HEK293 (cell line): ENCODE results near the gene CMIP.

Experiments
- CTCF ChIA-PET: fragments of 350-600 bp; formaldehyde crosslinking; extraction: SDS; loops from one replicate; lab custom pipeline; 2021; ENCODE audit warnings: antibody characterized with exemption; lab: Yijun Ruan, JAX
- POLR2A ChIA-PET: fragments of 300-600 bp; formaldehyde crosslinking; extraction: SDS; loops from one replicate; lab custom pipeline; 2020; ENCODE audit warnings: antibody characterized with exemption, inconsistent platforms; lab: Yijun Ruan, JAX
- H3K27ac ChIP-seq: fragments of 200-500 bp; sonication (Bioruptor generic); 2 replicates; pipeline ENCODE4 v1.5.1; 2014; ENCODE audit warnings: low read depth, low read length, control low read depth, inconsistent platforms; ENCODE audit errors: extremely low read depth
- H3K36me3 ChIP-seq, 2 experiments: fragments of 200-500 bp in 1 of 2; sonication (Bioruptor generic) in 1 of 2; 1 replicate in 1 of 2; 2 replicates in 1 of 2; pipeline ENCODE4 v1.5.1; 2014 to 2017; ENCODE audit warnings: inconsistent platforms in 2 of 2, low read length in 2 of 2; ENCODE audit not compliant: control insufficient read depth in 2 of 2, insufficient read depth in 1 of 2
- H3K4me1 ChIP-seq: fragments of 200-500 bp; sonication (Bioruptor generic); 2 replicates; pipeline ENCODE4 v1.5.1; 2014; ENCODE audit warnings: mild to moderate bottlenecking, low read length, inconsistent platforms; ENCODE audit not compliant: control insufficient read depth, insufficient read depth
- H3K4me3 ChIP-seq: 2 replicates; pipeline ENCODE4 v1.5.1; 2011; ENCODE audit warnings: low read depth, mild to moderate bottlenecking, control low read depth, low read length, moderate library complexity
- H3K9me3 ChIP-seq: fragments of 200-500 bp; sonication (Bioruptor generic); 2 replicates; pipeline ENCODE4 v1.5.1; 2014; ENCODE audit warnings: low read depth, low read length, inconsistent platforms; ENCODE audit not compliant: control insufficient read depth, insufficient read depth
- CTCF ChIP-seq: fragments of 450-650 bp; formaldehyde crosslinking; IDR thresholded peaks from 2 replicates; pipeline ENCODE4 v1.5.1; 2016; ENCODE audit warnings: missing biosample characterization, missing genetic modification characterization
- KLF7 ChIP-seq: fragments of 450-650 bp; formaldehyde crosslinking; IDR thresholded peaks from 2 replicates; pipeline ENCODE4 v1.5.1; 2016; ENCODE audit warnings: missing biosample characterization, missing genetic modification characterization, borderline replicate concordance
- PATZ1 ChIP-seq: fragments of 450-650 bp; formaldehyde crosslinking; IDR thresholded peaks from 2 replicates; pipeline ENCODE4 v1.5.1; 2016; ENCODE audit warnings: missing biosample characterization, missing genetic modification characterization
- ZNF121 ChIP-seq: fragments of 450-650 bp; formaldehyde crosslinking; IDR thresholded peaks from 2 replicates; pipeline ENCODE4 v1.5.1; 2016; ENCODE audit warnings: missing biosample characterization, missing genetic modification characterization
- ZNF169 ChIP-seq: fragments of 450-650 bp; formaldehyde crosslinking; IDR thresholded peaks from 2 replicates; pipeline ENCODE4 v1.5.1; 2016; ENCODE audit warnings: missing biosample characterization, missing genetic modification characterization
- ZNF18 ChIP-seq: fragments of 450-650 bp; formaldehyde crosslinking; IDR thresholded peaks from 2 replicates; pipeline ENCODE4 v1.5.1; 2016; ENCODE audit warnings: missing biosample characterization, missing genetic modification characterization
- ZNF274 ChIP-seq, 2 experiments: fragments of 200-500 bp in 1 of 2; fragments of 450-650 bp in 1 of 2; sonication (Bioruptor generic) in 1 of 2; formaldehyde crosslinking in 1 of 2; IDR thresholded peaks; 2 replicates each; pipeline versions ENCODE4 v1.5.1 to v1.6.1; 2014 to 2016; ENCODE audit warnings: borderline replicate concordance in 1 of 2, inconsistent platforms in 1 of 2, low read length in 1 of 2, missing biosample characterization in 1 of 2, missing genetic modification characterization in 1 of 2
- ZNF280C ChIP-seq: fragments of 450-650 bp; formaldehyde crosslinking; IDR thresholded peaks from 2 replicates; pipeline ENCODE4 v1.5.1; 2016; ENCODE audit warnings: missing biosample characterization, missing genetic modification characterization
- ZNF394 ChIP-seq: fragments of 450-650 bp; formaldehyde crosslinking; IDR thresholded peaks from 2 replicates; pipeline ENCODE4 v1.5.1; 2016; ENCODE audit warnings: missing biosample characterization, missing genetic modification characterization, mild to moderate bottlenecking, moderate library complexity, borderline replicate concordance
- ZNF473 ChIP-seq: fragments of 450-650 bp; formaldehyde crosslinking; IDR thresholded peaks from 2 replicates; pipeline ENCODE4 v1.5.1; 2017; ENCODE audit warnings: missing biosample characterization, missing genetic modification characterization
- ZNF521 ChIP-seq: fragments of 450-650 bp; formaldehyde crosslinking; IDR thresholded peaks from 2 replicates; pipeline ENCODE4 v1.5.1; 2017; ENCODE audit warnings: missing biosample characterization, mild to moderate bottlenecking, missing genetic modification characterization
- ZNF530 ChIP-seq: fragments of 450-650 bp; formaldehyde crosslinking; IDR thresholded peaks from 2 replicates; pipeline ENCODE4 v1.5.1; 2016; ENCODE audit warnings: low read depth, missing biosample characterization, missing genetic modification characterization
- ZNF548 ChIP-seq: fragments of 450-650 bp; formaldehyde crosslinking; IDR thresholded peaks from 2 replicates; pipeline ENCODE4 v1.5.1; 2016; ENCODE audit warnings: missing biosample characterization, missing genetic modification characterization
- ZNF596 ChIP-seq: fragments of 450-650 bp; IDR thresholded peaks from 2 replicates; pipeline ENCODE4 v1.5.0; 2018; ENCODE audit warnings: missing biosample characterization, mild to moderate bottlenecking, missing genetic modification characterization, moderate library complexity
- ZNF654 ChIP-seq: fragments of 450-650 bp; formaldehyde crosslinking; IDR thresholded peaks from 2 replicates; pipeline ENCODE4 v1.5.1; 2016; ENCODE audit warnings: low read depth, missing biosample characterization, missing genetic modification characterization
- ZNF670 ChIP-seq: fragments of 450-650 bp; formaldehyde crosslinking; IDR thresholded peaks from 2 replicates; pipeline ENCODE4 v1.5.1; 2016; ENCODE audit warnings: missing biosample characterization, missing genetic modification characterization, low read depth
- ZNF677 ChIP-seq: fragments of 450-650 bp; IDR thresholded peaks from 2 replicates; pipeline ENCODE4 v1.5.0; 2018; ENCODE audit warnings: missing biosample characterization, mild to moderate bottlenecking, missing genetic modification characterization, moderate library complexity
- ZNF776 ChIP-seq: fragments of 450-650 bp; formaldehyde crosslinking; IDR thresholded peaks from 2 replicates; pipeline ENCODE4 v1.5.0; 2017; ENCODE audit warnings: missing biosample characterization, missing genetic modification characterization, borderline replicate concordance
- ZSCAN30 ChIP-seq: fragments of 450-650 bp; IDR thresholded peaks from 2 replicates; pipeline ENCODE4 v1.5.1; 2018; ENCODE audit warnings: missing biosample characterization, mild to moderate bottlenecking, missing genetic modification characterization, moderate library complexity

Gene CMIP

GRCh38 chr16:81515721-81516120, 71.1 kb downstream of the CMIP start:
- H3K4me1 ChIP-seq: no peaks in the 10 kb centered on the region
- no peak overlapping the region for H3K27ac ChIP-seq
- TF ChIP-seq ZNF473 (tag by site-specific recombination) (no peak), ZNF521 (tag by site-specific recombination) (no peak), ZSCAN30 (no peak), CTCF (no peak), PATZ1 (tag by site-specific recombination) (no peak), ZNF280C (tag by site-specific recombination) (no peak), ZNF670 (tag by site-specific recombination) (no peak), ZNF530 (no peak), ZNF121 (tag by site-specific recombination) (no peak), ZNF18 (tag by site-specific recombination) (no peak), ZNF169 (no peak), ZNF548 (tag by site-specific recombination) (no peak), KLF7 (no peak), ZNF596 (no peak), ZNF776 (tag by site-specific recombination) (no peak), ZNF394 (no peak), ZNF654 (no peak)
- CTCF ChIA-PET: no interaction called here
- H3K9me3 ChIP-seq: no peaks in the 10 kb centered on the region
- POLR2A ChIA-PET: no interaction called here
- no peak overlapping the region for H3K4me3 ChIP-seq
- H3K36me3 ChIP-seq: no peaks in the 10 kb centered on the region

GRCh38 chr16:81516478-81517149, 72.0 kb downstream of the CMIP start:
- no peak overlapping the region for H3K27ac ChIP-seq
- H3K4me1 ChIP-seq: no peaks in the 10 kb centered on the region
- ChIA-PET CTCF (no interaction called here), POLR2A (no interaction called here)
- no peak overlapping the region for H3K4me3 ChIP-seq
- no peaks in the 10 kb centered on the region for H3K36me3 ChIP-seq
- H3K9me3 ChIP-seq: no peaks in the 10 kb centered on the region
- TF ChIP-seq ZNF677 (tag by site-specific recombination) (no peak), ZNF274 (IDR thresholded peaks at IDR 0.05; ENCODE audit: low read length) (no peak), ZNF274 (tag by site-specific recombination; IDR thresholded peaks at IDR 0.05; ENCODE audit: borderline replicate concordance) (no peak)
